ENCODE measurements around the gene ACOXL.
"Not testable (repeated sequence)": the region's sequence is repeated elsewhere in the genome, so short reads cannot be mapped to it uniquely, and the experiment has no call there.

ACOXL gene

DNA sequence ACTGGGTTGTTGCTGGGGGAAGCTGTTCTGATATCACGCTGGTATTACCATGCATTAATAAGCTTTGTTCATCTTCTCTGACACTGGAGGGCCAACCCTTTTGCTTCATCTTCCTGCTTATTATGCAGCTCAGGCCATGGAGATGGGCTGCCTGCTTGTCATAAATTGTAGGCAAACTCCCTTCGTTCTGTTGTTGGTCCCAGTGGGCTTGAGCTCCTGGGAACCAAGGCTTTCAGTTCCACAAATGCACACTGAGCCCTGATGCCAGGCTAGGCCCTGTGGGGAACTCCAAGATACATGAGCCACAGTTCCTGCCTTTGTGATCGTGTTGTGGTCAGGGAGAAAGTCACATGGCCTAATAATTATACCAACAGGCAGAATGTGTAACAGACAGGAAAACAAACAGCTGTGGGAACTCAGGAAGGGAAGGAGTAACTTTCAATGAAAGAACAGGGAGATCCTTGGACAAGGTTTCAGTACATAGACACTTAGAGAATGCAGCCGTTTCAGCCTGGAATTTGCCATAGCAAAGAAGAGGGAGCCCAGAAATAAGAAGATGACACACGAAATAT, 339.3 kb downstream of the ACOXL start:
- Histone ChIP-seq H3K9me3 (no peaks in the 10 kb centered on the region), H3K4me3 (ENCODE audit: low read depth, low read length) (no peak overlapping the region), H3K27me3 (no peaks in the 10 kb centered on the region), H3K36me3 (no peaks in the 10 kb centered on the region), H3K4me1 (no peaks in the 10 kb centered on the region)
- TF ChIP-seq CTCF (IDR thresholded peaks at IDR 0.05; ENCODE audit: low read depth, low read length), result no peak
- no peak for DNase-seq

DNA sequence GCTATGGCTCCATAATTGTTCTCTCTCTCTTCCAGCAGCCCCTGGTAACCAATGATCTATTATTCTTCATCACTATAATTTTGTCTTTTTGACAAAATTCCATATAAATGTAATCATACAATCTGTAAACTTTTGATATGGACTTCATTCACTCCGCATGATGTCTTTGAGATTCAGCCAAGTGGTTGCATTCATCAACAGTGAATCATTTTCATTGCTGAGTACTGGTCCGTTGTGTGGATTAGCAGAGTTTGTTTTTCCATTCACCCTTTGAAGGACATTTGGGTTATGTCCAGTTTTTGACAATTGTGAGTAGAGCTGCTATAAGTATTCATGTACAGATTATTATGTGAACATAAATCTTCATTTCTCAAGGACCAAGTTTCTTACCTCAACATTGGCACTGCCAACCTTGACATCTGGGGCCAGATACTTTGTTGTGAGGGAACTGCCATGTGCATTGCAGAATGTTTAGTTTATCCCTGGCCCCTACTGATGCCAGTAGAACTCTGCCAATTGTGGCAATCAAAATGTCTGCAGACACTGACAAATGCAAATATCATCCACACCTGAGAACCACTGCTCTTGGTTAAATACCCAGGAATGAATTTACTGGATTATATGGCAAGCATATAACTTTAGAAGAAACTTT, 340.0 kb downstream of the ACOXL start:
- DNase-seq, result no peak
- Histone ChIP-seq H3K4me3 (ENCODE audit: low read depth, low read length) (no peak overlapping the region), H3K36me3 (no peaks in the 10 kb centered on the region), H3K27me3 (no peaks in the 10 kb centered on the region), H3K9me3 (no peaks in the 10 kb centered on the region), H3K4me1 (no peaks in the 10 kb centered on the region)
- no peak for TF ChIP-seq CTCF (IDR thresholded peaks at IDR 0.05; ENCODE audit: low read depth, low read length)

GRCh38 chr2:111082659-111083058, 350.3 kb downstream of the ACOXL start:
- not testable (repeated sequence) for H3K36me3 ChIP-seq; H3K4me3 ChIP-seq (ENCODE audit: low read depth, low read length); DNase-seq; H3K4me1 ChIP-seq; H3K27me3 ChIP-seq; H3K9me3 ChIP-seq

- TF ChIP-seq CTCF (IDR thresholded peaks at IDR 0.05; ENCODE audit: low read depth, low read length), result no peak
- no peak for DNase-seq
These were observed 359.4 kb downstream of the ACOXL start for GRCh38 chr2:111091811-111092211.

DNA sequence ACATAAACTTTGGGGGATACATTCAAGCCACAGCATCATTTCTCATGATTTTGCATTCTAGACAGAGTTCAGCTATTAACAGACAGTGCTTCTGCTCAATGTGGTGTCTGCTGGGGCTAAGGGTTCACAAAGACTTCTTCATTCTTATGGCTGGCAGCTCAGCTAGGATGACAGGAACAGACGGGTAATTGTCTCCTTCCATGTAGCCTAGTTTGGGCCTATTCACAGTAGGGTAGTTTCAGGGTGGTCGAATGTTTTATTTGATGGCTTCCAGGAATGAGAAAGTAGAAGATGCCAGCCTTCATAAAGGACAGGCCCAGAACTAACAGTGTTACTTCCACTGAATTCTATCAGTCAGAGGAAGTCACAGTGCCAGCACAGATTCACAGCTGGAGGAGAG, 362.3 kb downstream of the ACOXL start:
- Histone ChIP-seq H3K4me1 (no peaks in the 10 kb centered on the region), H3K9me3 (no peaks in the 10 kb centered on the region), H3K27me3 (no peaks in the 10 kb centered on the region), H3K4me3 (ENCODE audit: low read depth, low read length) (no peak overlapping the region), H3K36me3 (no peaks in the 10 kb centered on the region)
- TF ChIP-seq CTCF (IDR thresholded peaks at IDR 0.05; ENCODE audit: low read depth, low read length), result no peak
- DNase-seq, result no peak

More at GRCh38 chr2:111091811-111092211, 359.4 kb downstream of the ACOXL start:
- H3K4me1 ChIP-seq, result no peaks in the 10 kb centered on the region
- no peaks in the 10 kb centered on the region for H3K27me3 ChIP-seq
- H3K9me3 ChIP-seq, result no peaks in the 10 kb centered on the region
- H3K4me3 ChIP-seq (ENCODE audit: low read depth, low read length), result no peak overlapping the region
- H3K36me3 ChIP-seq, result no peaks in the 10 kb centered on the region

- no peak for TF ChIP-seq CTCF (IDR thresholded peaks at IDR 0.05; ENCODE audit: low read depth, low read length)
- H3K4me3 ChIP-seq (ENCODE audit: low read depth, low read length), result no peak overlapping the region
- no peaks in the 10 kb centered on the region for H3K9me3 ChIP-seq
- no peaks in the 10 kb centered on the region for H3K36me3 ChIP-seq
- no peaks in the 10 kb centered on the region for H3K4me1 ChIP-seq
- no peaks in the 10 kb centered on the region for H3K27me3 ChIP-seq
- DNase-seq, result no peak
These were observed 363.1 kb downstream of the ACOXL start for GRCh38 chr2:111095434-111095833.
